Ovary (tissue), 3 donors: ENCODE measurements around the gene WDR86.

Experiments used
- POLR2A ChIP-seq: fragments of 450-650 bp; IDR thresholded peaks from one replicate; pipeline ENCODE4 v1.6.1; 2017; ENCODE audit warnings: antibody characterized with exemption, mild to moderate bottlenecking, moderate library complexity
- TF ChIP-seq, protein P1 (sequence below), 3 donors: fragments of 450-650 bp in 2 of 3; fragments of 200-600 bp in 1 of 3; IDR thresholded peaks; one replicate each; pipeline versions ENCODE4 v1.5.1 to v1.8.0; 2016 to 2022; ENCODE audit warnings: antibody characterized with exemption in 3 of 3, mild to moderate bottlenecking in 1 of 3
- donor health status: DM: no; HTN: no; CAD: no.

DNA sequence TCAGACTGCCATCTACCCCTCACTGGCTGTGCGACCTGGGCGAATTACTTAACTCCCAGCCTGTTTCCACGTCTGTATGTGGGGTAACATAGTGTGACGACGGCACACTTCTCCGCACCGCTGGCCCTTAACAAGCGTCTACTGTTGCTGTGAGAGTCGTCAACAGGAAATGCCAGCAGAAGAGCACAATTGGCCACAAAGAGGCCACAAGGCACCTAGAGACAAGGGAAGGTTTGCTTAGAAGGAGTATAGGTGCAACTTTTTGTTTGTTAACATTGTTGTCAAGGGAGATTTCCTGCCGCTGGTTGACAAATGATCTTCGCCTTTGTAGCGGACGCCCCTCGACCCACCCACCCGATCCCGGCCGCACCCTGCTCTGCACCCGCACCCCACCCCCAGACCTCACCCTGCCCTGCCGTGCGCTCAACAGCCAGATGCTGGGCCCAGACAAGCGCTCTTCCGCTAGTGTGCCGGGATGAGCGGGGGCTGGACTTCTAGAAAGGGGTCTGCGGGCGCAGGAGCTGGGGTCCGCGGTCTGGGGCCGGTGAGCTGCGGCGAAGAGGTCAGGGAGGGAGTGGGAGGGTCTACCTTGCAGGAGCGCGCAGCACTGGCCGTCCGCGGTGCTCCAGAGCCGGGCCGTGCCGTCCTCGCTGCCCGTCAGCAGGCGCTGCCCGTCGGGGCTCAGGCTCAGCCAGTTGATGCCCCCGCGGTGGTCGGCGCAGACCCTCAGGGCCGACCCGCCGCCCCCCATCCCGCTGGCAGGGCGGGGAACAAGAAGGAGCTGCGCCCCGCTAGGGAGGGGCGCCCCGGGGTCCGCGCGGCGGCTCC is 785 bp downstream of the WDR86 start:
- TF ChIP-seq, protein P1, sequence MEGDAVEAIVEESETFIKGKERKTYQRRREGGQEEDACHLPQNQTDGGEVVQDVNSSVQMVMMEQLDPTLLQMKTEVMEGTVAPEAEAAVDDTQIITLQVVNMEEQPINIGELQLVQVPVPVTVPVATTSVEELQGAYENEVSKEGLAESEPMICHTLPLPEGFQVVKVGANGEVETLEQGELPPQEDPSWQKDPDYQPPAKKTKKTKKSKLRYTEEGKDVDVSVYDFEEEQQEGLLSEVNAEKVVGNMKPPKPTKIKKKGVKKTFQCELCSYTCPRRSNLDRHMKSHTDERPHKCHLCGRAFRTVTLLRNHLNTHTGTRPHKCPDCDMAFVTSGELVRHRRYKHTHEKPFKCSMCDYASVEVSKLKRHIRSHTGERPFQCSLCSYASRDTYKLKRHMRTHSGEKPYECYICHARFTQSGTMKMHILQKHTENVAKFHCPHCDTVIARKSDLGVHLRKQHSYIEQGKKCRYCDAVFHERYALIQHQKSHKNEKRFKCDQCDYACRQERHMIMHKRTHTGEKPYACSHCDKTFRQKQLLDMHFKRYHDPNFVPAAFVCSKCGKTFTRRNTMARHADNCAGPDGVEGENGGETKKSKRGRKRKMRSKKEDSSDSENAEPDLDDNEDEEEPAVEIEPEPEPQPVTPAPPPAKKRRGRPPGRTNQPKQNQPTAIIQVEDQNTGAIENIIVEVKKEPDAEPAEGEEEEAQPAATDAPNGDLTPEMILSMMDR (IDR thresholded peaks at IDR 0.05), result no peak
- no peak for TF ChIP-seq POLR2A
